H9 (cell line): ENCODE data around the gene ATP6V0B. TPM values are rescaled to one million over a fixed set of nuclear protein-coding genes. Genes with fewer than 3 reads are reported as not detected.
A peak's percentile ranks its signal among the peaks of the same experiment; 100 is the strongest.

Source experiments
- DNase-seq: peaks from one replicate; pipeline ENCODE4 v3.0.0-alpha.2; 2017
- H2AFZ ChIP-seq: one replicate; pipeline ENCODE4 v1.6.1; 2013; ENCODE audit warnings: mild to moderate bottlenecking, low read length, control low read depth, moderate library complexity
- H2AK5ac ChIP-seq: 2 replicates; pipeline ENCODE4 v1.6.1; 2013; ENCODE audit warnings: low read length, control low read depth, mixed read lengths; ENCODE audit not compliant: insufficient read length
- H2BK120ac ChIP-seq: one replicate; pipeline ENCODE4 v1.6.1; 2013; ENCODE audit warnings: low read depth, mild to moderate bottlenecking, low read length, control low read depth, inconsistent platforms; ENCODE audit not compliant: poor library complexity, severe bottlenecking
- H2BK12ac ChIP-seq: 2 replicates; pipeline ENCODE4 v1.6.1; 2013; ENCODE audit warnings: low read length, control low read depth, mixed read lengths, low read depth; ENCODE audit not compliant: insufficient read length
- H2BK15ac ChIP-seq: 2 replicates; pipeline ENCODE4 v1.6.1; 2013; ENCODE audit warnings: low read depth, low read length, control low read depth
- H2BK20ac ChIP-seq: one replicate; pipeline ENCODE4 v1.6.1; 2013; ENCODE audit warnings: low read depth, mild to moderate bottlenecking, low read length, control low read depth, inconsistent platforms; ENCODE audit not compliant: poor library complexity, severe bottlenecking
- H2BK5ac ChIP-seq: 2 replicates; pipeline ENCODE4 v1.6.1; 2013; ENCODE audit warnings: low read length, control low read depth, mixed read lengths; ENCODE audit not compliant: insufficient read length
- H3K14ac ChIP-seq: 2 replicates; pipeline ENCODE4 v1.6.1; 2013; ENCODE audit warnings: low read length, control low read depth; ENCODE audit not compliant: insufficient read depth
- H3K18ac ChIP-seq: 2 replicates; pipeline ENCODE4 v1.6.1; 2013; ENCODE audit warnings: low read depth, mild to moderate bottlenecking, mixed read lengths, low read length, control low read depth; ENCODE audit not compliant: insufficient read length
- H3K23ac ChIP-seq: 2 replicates; pipeline ENCODE4 v1.6.1; 2013; ENCODE audit warnings: low read length, control low read depth, mixed read lengths, low read depth; ENCODE audit not compliant: insufficient read length
- H3K23me2 ChIP-seq: 2 replicates; pipeline ENCODE4 v1.6.1; 2013; ENCODE audit warnings: low read depth, mild to moderate bottlenecking, mixed read lengths, low read length, control low read depth; ENCODE audit not compliant: insufficient read length, poor library complexity, severe bottlenecking
- H3K27ac ChIP-seq: 2 replicates; pipeline ENCODE4 v1.5.1; 2013; ENCODE audit warnings: low read length, control low read depth, mixed read lengths, low read depth; ENCODE audit not compliant: insufficient read length
- H3K27me3 ChIP-seq: 2 replicates; pipeline ENCODE4 v1.6.1; 2013; ENCODE audit warnings: low read length, control low read depth, inconsistent platforms; ENCODE audit not compliant: insufficient read depth
- H3K4ac ChIP-seq: 2 replicates; pipeline ENCODE4 v1.6.1; 2013; ENCODE audit warnings: low read depth, mild to moderate bottlenecking, control low read depth, inconsistent platforms, low read length, moderate library complexity
- H3K4me1 ChIP-seq: 2 replicates; pipeline ENCODE4 v1.6.1; 2013; ENCODE audit warnings: low read length, control low read depth, inconsistent platforms; ENCODE audit not compliant: insufficient read depth
- H3K4me2 ChIP-seq: 2 replicates; pipeline ENCODE4 v1.6.1; 2013; ENCODE audit warnings: low read length, control low read depth, mixed read lengths; ENCODE audit not compliant: insufficient read length, insufficient read depth
- H3K56ac ChIP-seq: 2 replicates; pipeline ENCODE4 v1.6.1; 2013; ENCODE audit warnings: low read depth, mild to moderate bottlenecking, mixed read lengths, low read length, control low read depth; ENCODE audit not compliant: insufficient read length
- H3K79me1 ChIP-seq: 2 replicates; pipeline ENCODE4 v1.6.1; 2013; ENCODE audit warnings: low read depth, mild to moderate bottlenecking, moderate library complexity, low read length, control low read depth, inconsistent platforms; ENCODE audit not compliant: insufficient read depth, poor library complexity, severe bottlenecking
- H3K79me2 ChIP-seq: 2 replicates; pipeline ENCODE4 v1.6.1; 2013; ENCODE audit warnings: low read length, control low read depth, inconsistent platforms; ENCODE audit not compliant: insufficient read depth
- H3K9ac ChIP-seq: 2 replicates; pipeline ENCODE4 v1.6.1; 2013; ENCODE audit warnings: low read length, control low read depth, mixed read lengths; ENCODE audit not compliant: insufficient read length; ENCODE audit errors: extremely low read depth
- H3K9me3 ChIP-seq: one replicate; pipeline ENCODE4 v1.6.1; 2013; ENCODE audit warnings: low read depth, low read length, inconsistent platforms; ENCODE audit not compliant: control insufficient read depth
- H3T11ph ChIP-seq: one replicate; pipeline ENCODE4 v1.6.1; 2013; ENCODE audit warnings: mild to moderate bottlenecking, low read length, control low read depth, inconsistent platforms
- H4K20me1 ChIP-seq: one replicate; pipeline ENCODE4 v1.6.1; 2013; ENCODE audit not compliant: control insufficient read depth, insufficient read length, insufficient read depth
- H4K5ac ChIP-seq: 2 replicates; pipeline ENCODE4 v1.6.1; 2013; ENCODE audit warnings: low read depth, mild to moderate bottlenecking, mixed read lengths, low read length, control low read depth; ENCODE audit not compliant: insufficient read length
- H4K8ac ChIP-seq: replicated peaks from 2 replicates; pipeline ENCODE4 v1.6.1; 2013; ENCODE audit warnings: low read length, control low read depth, mixed read lengths, low read depth; ENCODE audit not compliant: insufficient read length
- H4K91ac ChIP-seq: 2 replicates; pipeline ENCODE4 v1.6.1; 2013; ENCODE audit warnings: low read depth, mild to moderate bottlenecking, moderate library complexity, mixed read lengths, low read length, control low read depth; ENCODE audit not compliant: insufficient read length
- H3K27ac Mint-ChIP-seq, 3 experiments: 2 replicates in 2 of 3; 3 replicates in 1 of 3; pipeline ENCODE4 v1.8.0; 2020 to 2021; ENCODE audit warnings: mixed read lengths in 3 of 3, mild to moderate bottlenecking in 1 of 3, moderate library complexity in 1 of 3
- H3K27me3 Mint-ChIP-seq: 2 replicates; pipeline ENCODE4 v1.8.0; 2021; ENCODE audit warnings: low read depth, mild to moderate bottlenecking, moderate library complexity, mixed read lengths
- H3K36me3 Mint-ChIP-seq, 3 experiments: 2 replicates in 2 of 3; 3 replicates in 1 of 3; pipeline ENCODE4 v1.8.0; 2020 to 2021; ENCODE audit warnings: low read depth in 3 of 3, mixed read lengths in 3 of 3; ENCODE audit not compliant: insufficient read depth in 1 of 3
- H3K4me1 Mint-ChIP-seq, 2 experiments: 2 replicates each; pipeline ENCODE4 v1.8.0; 2020; ENCODE audit warnings: mixed read lengths in 2 of 2
- H3K4me3 Mint-ChIP-seq, 2 experiments: 2 replicates in 1 of 2; 3 replicates in 1 of 2; pipeline ENCODE4 v1.8.0; 2020 to 2021; ENCODE audit warnings: mild to moderate bottlenecking in 2 of 2, mixed read lengths in 2 of 2, moderate library complexity in 1 of 2
- H3K9me3 Mint-ChIP-seq, 2 experiments: 2 replicates in 1 of 2; 3 replicates in 1 of 2; pipeline ENCODE4 v1.8.0; 2020; ENCODE audit warnings: mild to moderate bottlenecking in 2 of 2, mixed read lengths in 2 of 2, moderate library complexity in 1 of 2
- CTCF ChIP-seq: fragments of 200-600 bp; sonication (generic); conservative IDR thresholded peaks from 3 replicates; pipeline ENCODE4 v1.8.0; 2021; ENCODE audit warnings: antibody characterized with exemption, mild to moderate bottlenecking
- WGBS: extraction: QIAGEN DNeasy Blood & Tissue Kit; methylation state at CpG from one replicate; pipeline ENCODE4 v1.1.7; 2013; ENCODE audit warnings: missing lambda C conversion rate, low lambda C conversion rate, mixed read lengths; ENCODE audit not compliant: insufficient read length; ENCODE audit errors: extremely low coverage; 5-methylcytosine and 5-hydroxymethylcytosine counted together
- total RNA-seq: library from RNA; stranded (reverse); gene quantifications from 2 replicates; pipeline ENCODE4 v1.2.1, GENCODE V29; 2021

The ATP6V0B gene
- total RNA-seq, 1 experiment from 2014 or later = 131 TPM

- Mint-ChIP-seq H3K27ac (peak overlapping the region in 1 of 3 experiments; percentile 48; a peak in 2 of 7 replicates), H3K9me3 (no peaks in the 10 kb centered on the region), H3K4me3 (no peak overlapping the region), H3K4me1 (peaks cover 13 to 15% of the 10 kb centered on the region in 2 experiments), H3K27me3 (no peaks in the 10 kb centered on the region), H3K36me3 (peaks cover 18 to 41% (median 18%) of the 10 kb centered on the region in 3 experiments)
- Histone ChIP-seq H3K27ac (no peak overlapping the region), H3K9me3 (no peaks in the 10 kb centered on the region), H2AFZ (no peak overlapping the region), H3K9ac (no peak overlapping the region), H3K23me2 (no peaks in the 10 kb centered on the region), H4K91ac (no peak overlapping the region), H2BK20ac (no peak overlapping the region), H3K56ac (no peak overlapping the region), H4K5ac (no peak overlapping the region), H2AK5ac (no peak overlapping the region), H3T11ph (no peak overlapping the region), H3K79me2 (no peaks in the 10 kb centered on the region), H3K4ac (no peak overlapping the region), H3K4me2 (no peak overlapping the region), H4K20me1 (no peaks in the 10 kb centered on the region), H3K23ac (no peak overlapping the region), H3K14ac (no peak overlapping the region), H2BK5ac (no peak overlapping the region), H3K79me1 (no peaks in the 10 kb centered on the region), H2BK120ac (no peak overlapping the region), H3K4me1 (no peaks in the 10 kb centered on the region), H3K27me3 (no peaks in the 10 kb centered on the region), H4K8ac (no peak overlapping the region), H2BK12ac (no peak overlapping the region), H3K18ac (no peak overlapping the region), H2BK15ac (no peak overlapping the region)
- DNase-seq = no peak
- peak; percentile 24; the same call in 1 of the 3 replicates for TF ChIP-seq CTCF
- WGBS = no CpG with 5 or more reads among the region's 10 CpGs
Observed at GRCh38 chr1:44021581-44022321, 47.0 kb downstream of the ATP6V0B start.
